ENCODE results near the gene STAC. TPM values are rescaled to one million over a fixed set of nuclear protein-coding genes. Genes with fewer than 3 reads are reported as not detected.

The STAC gene
- total RNA-seq, 2 experiments from 2014 or later: 0.26 to 0.27 TPM

- H3K4me3 Mint-ChIP-seq: no peak overlapping the region
- POLR2A ChIA-PET: no interaction called here
- DNase-seq: no peak
- peaks cover 3% of the 10 kb centered on the region for H3K9me3 Mint-ChIP-seq (ENCODE audit: low read depth)
- intact Hi-C loops (cut with DNase I, micrococcal nuclease): no loop called here
- ATAC-seq: no peak
- no peaks in the 10 kb centered on the region for H3K27me3 Mint-ChIP-seq
- H3K27ac Mint-ChIP-seq: no peak overlapping the region
- CTCF ChIA-PET: no interaction called here
- H3K36me3 Mint-ChIP-seq (ENCODE audit: low read depth): no peaks in the 10 kb centered on the region
- no peaks in the 10 kb centered on the region for H3K4me1 Mint-ChIP-seq
Observed at GRCh38 chr3:36482880-36483279, 102.6 kb downstream of the STAC start.

GRCh38 chr3:36483709-36484108 is 103.4 kb downstream of the STAC start:
- no peaks in the 10 kb centered on the region for H3K36me3 Mint-ChIP-seq (ENCODE audit: low read depth)
- POLR2A ChIA-PET: no interaction called here
- intact Hi-C loops (cut with DNase I, micrococcal nuclease): no loop called here
- DNase-seq (no peak), ATAC-seq (no peak)
- no peak overlapping the region for H3K4me3 Mint-ChIP-seq
- peaks cover 3% of the 10 kb centered on the region for H3K9me3 Mint-ChIP-seq (ENCODE audit: low read depth)
- H3K4me1 Mint-ChIP-seq: no peaks in the 10 kb centered on the region
- H3K27ac Mint-ChIP-seq: no peak overlapping the region
- CTCF ChIA-PET: interaction anchor here (0.9 kb wide), 1 partner anchor 32 kb away, joined by 3 read pairs; no protein-coding TSS in a partner anchor
- H3K27me3 Mint-ChIP-seq: no peaks in the 10 kb centered on the region

DNA sequence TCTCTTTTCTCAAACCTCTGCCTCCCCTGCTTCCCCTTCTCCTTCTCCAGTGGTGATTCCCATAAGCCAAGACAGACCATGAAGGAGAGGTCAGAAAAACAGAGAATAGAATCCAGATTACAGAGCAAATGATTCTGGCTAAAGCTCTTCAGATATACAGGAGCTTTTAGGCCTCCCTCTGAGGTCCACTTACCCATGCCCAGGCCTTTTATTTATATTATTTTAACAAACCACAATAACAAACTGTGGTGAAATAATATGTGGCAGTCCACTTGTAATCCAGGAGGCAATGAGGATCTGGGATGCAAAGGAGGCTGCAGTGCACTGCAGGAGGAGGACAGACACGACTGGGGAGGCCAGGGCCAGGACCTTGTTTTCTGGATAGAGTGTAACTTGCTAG is 104.1 kb downstream of the STAC start:
- no peaks in the 10 kb centered on the region for H3K9me3 Mint-ChIP-seq (ENCODE audit: low read depth)
- no peaks in the 10 kb centered on the region for H3K27me3 Mint-ChIP-seq
- DNase-seq (no peak), ATAC-seq (no peak)
- H3K4me3 Mint-ChIP-seq: no peak overlapping the region
- no peaks in the 10 kb centered on the region for H3K36me3 Mint-ChIP-seq (ENCODE audit: low read depth)
- no peaks in the 10 kb centered on the region for H3K4me1 Mint-ChIP-seq
- POLR2A ChIA-PET: no interaction called here
- H3K27ac Mint-ChIP-seq: no peak overlapping the region
- intact Hi-C loops (cut with DNase I, micrococcal nuclease): no loop called here
- CTCF ChIA-PET: no interaction called here

DNA sequence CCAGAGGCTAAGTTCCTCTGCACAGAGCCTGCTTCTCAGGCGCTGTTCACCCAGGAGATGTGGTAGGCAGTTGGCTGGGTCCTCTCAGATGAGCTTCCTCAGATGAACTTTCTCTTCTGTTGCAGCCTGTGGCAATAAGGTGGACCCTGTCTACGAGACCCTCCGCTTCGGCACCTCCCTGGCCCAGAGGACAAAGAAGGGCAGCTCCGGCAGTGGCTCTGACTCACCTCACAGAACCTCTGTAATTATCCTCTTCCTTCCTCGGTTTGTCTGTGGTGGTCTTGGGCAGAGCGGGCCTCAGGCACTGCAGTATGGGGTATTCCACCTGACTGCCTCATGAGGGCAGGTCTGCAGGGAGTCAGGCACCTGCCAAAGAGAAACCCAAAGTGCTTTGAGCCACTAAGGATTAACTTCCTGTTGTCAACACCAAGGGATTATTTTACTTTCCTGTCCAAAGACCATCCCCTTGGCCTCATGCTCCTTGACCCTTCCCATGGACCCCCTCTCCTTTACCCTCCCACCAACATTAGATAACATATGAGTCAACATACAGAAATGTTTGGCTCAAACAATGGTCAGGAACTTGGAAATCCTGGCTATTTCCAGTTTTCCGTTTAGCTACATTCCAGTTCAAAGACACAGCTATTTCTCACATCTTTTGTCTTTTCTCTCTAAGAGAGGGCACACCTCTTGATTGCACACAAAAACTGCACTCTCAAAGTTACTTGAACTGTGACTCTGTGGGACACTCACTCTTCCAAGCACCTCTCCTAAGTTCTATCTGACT is 105.9 kb downstream of the STAC start:
- POLR2A ChIA-PET: no interaction called here
- no peaks in the 10 kb centered on the region for H3K27me3 Mint-ChIP-seq
- H3K9me3 Mint-ChIP-seq (ENCODE audit: low read depth): no peaks in the 10 kb centered on the region
- intact Hi-C loops (cut with DNase I, micrococcal nuclease): no loop called here
- CTCF ChIA-PET: interaction anchor here (0.6 to 1.2 kb wide), 3 partner anchors 10 to 55 kb away, joined by 3 read pairs; no protein-coding TSS in a partner anchor
- no peak overlapping the region for H3K4me3 Mint-ChIP-seq
- ATAC-seq: no peak
- no peaks in the 10 kb centered on the region for H3K36me3 Mint-ChIP-seq (ENCODE audit: low read depth)
- DNase-seq: no peak
- H3K27ac Mint-ChIP-seq: no peak overlapping the region
- H3K4me1 Mint-ChIP-seq: no peaks in the 10 kb centered on the region

DNA sequence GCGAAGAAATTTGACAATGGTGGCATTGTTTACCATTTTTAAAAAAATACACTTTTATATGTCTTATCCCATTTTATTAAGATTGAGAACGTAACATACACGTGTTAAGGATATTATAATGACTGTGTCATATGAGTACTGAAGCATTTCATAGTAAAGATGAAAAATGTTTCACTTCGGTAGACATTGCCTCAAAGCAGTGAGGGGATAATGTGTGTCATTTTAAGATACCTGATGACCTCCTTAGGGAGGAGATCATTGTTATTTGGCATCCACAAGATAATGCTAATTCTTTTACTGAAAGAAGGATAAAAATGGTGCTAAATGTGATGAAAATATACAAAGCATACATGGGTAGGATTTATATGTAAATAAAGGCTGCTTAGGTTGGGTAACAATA is 107.3 kb downstream of the STAC start:
- DNase-seq (no peak), ATAC-seq (no peak)
- ChIA-PET CTCF (no interaction called here), POLR2A (no interaction called here)
- intact Hi-C loops (cut with DNase I, micrococcal nuclease): no loop called here
- H3K27ac Mint-ChIP-seq: no peak overlapping the region
- no peaks in the 10 kb centered on the region for H3K36me3 Mint-ChIP-seq (ENCODE audit: low read depth)
- peaks cover 1% of the 10 kb centered on the region for H3K27me3 Mint-ChIP-seq
- H3K4me1 Mint-ChIP-seq: no peaks in the 10 kb centered on the region
- H3K4me3 Mint-ChIP-seq: no peak overlapping the region
- no peaks in the 10 kb centered on the region for H3K9me3 Mint-ChIP-seq (ENCODE audit: low read depth)

- ATAC-seq: no peak
Observed at GRCh38 chr3:36488077-36488789, 107.9 kb downstream of the STAC start.

DNA sequence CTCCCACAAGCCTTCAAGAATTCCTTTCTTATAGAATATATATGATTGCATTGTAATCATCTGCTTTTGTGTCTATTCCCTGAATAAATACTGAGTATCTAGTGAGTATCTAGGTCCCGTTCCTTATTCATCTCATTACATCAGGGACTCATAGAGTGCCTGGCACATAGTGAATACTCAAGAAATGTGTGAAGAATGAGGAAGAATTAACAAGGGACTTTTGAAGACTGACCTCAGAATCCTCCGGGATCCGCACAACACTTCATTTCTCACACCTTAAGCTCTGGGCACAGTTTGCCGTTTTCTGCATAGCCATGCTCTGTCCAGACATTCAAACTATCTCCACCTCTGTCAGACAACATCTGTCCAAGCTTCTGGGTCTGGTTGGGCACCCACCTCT is 108.8 kb downstream of the STAC start:
- DNase-seq (no peak), ATAC-seq (no peak)
- peaks cover 1% of the 10 kb centered on the region for H3K27me3 Mint-ChIP-seq
- no peaks in the 10 kb centered on the region for H3K36me3 Mint-ChIP-seq (ENCODE audit: low read depth)
- intact Hi-C loops (cut with DNase I, micrococcal nuclease): no loop called here
- no peaks in the 10 kb centered on the region for H3K4me1 Mint-ChIP-seq
- H3K27ac Mint-ChIP-seq: no peak overlapping the region
- ChIA-PET POLR2A (no interaction called here), CTCF (no interaction called here)
- no peak overlapping the region for H3K4me3 Mint-ChIP-seq
- H3K9me3 Mint-ChIP-seq (ENCODE audit: low read depth): no peaks in the 10 kb centered on the region

More at GRCh38 chr3:36488077-36488789, 107.9 kb downstream of the STAC start:
- Mint-ChIP-seq H3K4me1 (no peaks in the 10 kb centered on the region), H3K27ac (no peak overlapping the region), H3K4me3 (no peak overlapping the region), H3K9me3 (ENCODE audit: low read depth) (no peaks in the 10 kb centered on the region), H3K27me3 (peaks cover 1% of the 10 kb centered on the region), H3K36me3 (ENCODE audit: low read depth) (no peaks in the 10 kb centered on the region)
- ChIA-PET POLR2A (no interaction called here), CTCF (no interaction called here)
- DNase-seq: no peak
- intact Hi-C loops (cut with DNase I, micrococcal nuclease): no loop called here

GRCh38 chr3:36489679-36490425 is 109.5 kb downstream of the STAC start:
- Mint-ChIP-seq H3K27ac (no peak overlapping the region), H3K4me1 (no peaks in the 10 kb centered on the region), H3K27me3 (peaks cover 1% of the 10 kb centered on the region), H3K36me3 (ENCODE audit: low read depth) (no peaks in the 10 kb centered on the region), H3K4me3 (no peak overlapping the region), H3K9me3 (ENCODE audit: low read depth) (no peaks in the 10 kb centered on the region)
- DNase-seq: no peak
- CTCF ChIA-PET: no interaction called here
- POLR2A ChIA-PET: no interaction called here
- ATAC-seq: no peak
- intact Hi-C loops (cut with DNase I, micrococcal nuclease): no loop called here

DNA sequence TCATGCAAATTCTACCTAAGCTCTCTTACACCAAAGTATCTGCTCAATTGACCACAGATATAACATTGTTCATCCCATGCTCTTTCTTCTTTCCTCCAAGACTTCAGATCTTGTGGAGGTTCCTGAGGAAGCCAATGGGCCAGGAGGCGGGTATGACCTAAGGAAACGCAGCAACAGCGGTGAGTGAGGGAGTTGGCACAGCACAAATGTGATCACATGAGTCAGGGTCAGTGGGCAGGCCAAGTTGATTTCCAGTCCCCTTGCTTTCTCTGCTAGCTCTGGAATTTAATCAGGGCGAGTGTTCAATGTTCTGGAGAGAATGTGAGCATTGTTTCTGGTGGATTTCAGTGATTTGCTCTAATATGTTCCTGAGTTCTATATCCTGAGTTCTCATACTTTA is 112.7 kb downstream of the STAC start:
- Mint-ChIP-seq H3K4me3 (no peak overlapping the region), H3K27ac (no peak overlapping the region), H3K9me3 (ENCODE audit: low read depth) (no peaks in the 10 kb centered on the region), H3K27me3 (peaks cover 1% of the 10 kb centered on the region), H3K4me1 (no peaks in the 10 kb centered on the region), H3K36me3 (ENCODE audit: low read depth) (no peaks in the 10 kb centered on the region)
- ATAC-seq (no peak), DNase-seq (no peak)
- intact Hi-C loops (cut with DNase I, micrococcal nuclease): no loop called here
- ChIA-PET POLR2A (no interaction called here), CTCF (no interaction called here)

- Mint-ChIP-seq H3K4me3 (no peak overlapping the region), H3K9me3 (ENCODE audit: low read depth) (no peaks in the 10 kb centered on the region), H3K27ac (no peak overlapping the region), H3K27me3 (peaks cover 5% of the 10 kb centered on the region), H3K36me3 (ENCODE audit: low read depth) (no peaks in the 10 kb centered on the region), H3K4me1 (no peaks in the 10 kb centered on the region)
- DNase-seq: no peak
- CTCF ChIA-PET: no interaction called here
- POLR2A ChIA-PET: no interaction called here
- intact Hi-C loops (cut with DNase I, micrococcal nuclease): no loop called here
- no peak for ATAC-seq
Observed at GRCh38 chr3:36494461-36495109, 114.3 kb downstream of the STAC start.

GRCh38 chr3:36496684-36497633 is 116.7 kb downstream of the STAC start:
- ChIA-PET POLR2A (no interaction called here), CTCF (interaction anchor here (1.1 kb wide), 1 partner anchor 11 kb away, joined by 3 read pairs; no protein-coding TSS in a partner anchor)
- no peaks in the 10 kb centered on the region for H3K9me3 Mint-ChIP-seq (ENCODE audit: low read depth)
- ATAC-seq (no peak), DNase-seq (no peak)
- H3K4me3 Mint-ChIP-seq: no peak overlapping the region
- H3K27ac Mint-ChIP-seq: no peak overlapping the region
- no peaks in the 10 kb centered on the region for H3K4me1 Mint-ChIP-seq
- intact Hi-C loops (cut with DNase I, micrococcal nuclease): no loop called here
- peaks cover 7% of the 10 kb centered on the region for H3K27me3 Mint-ChIP-seq
- H3K36me3 Mint-ChIP-seq (ENCODE audit: low read depth): no peaks in the 10 kb centered on the region
